Astrocyte (in vitro differentiated cells and primary cell): Measurements from ENCODE around the gene GABBR2. TPM values are rescaled to one million over a fixed set of nuclear protein-coding genes. Genes with fewer than 3 reads are reported as not detected.

Experiments used
- DNase-seq: peaks from one replicate; pipeline ENCODE4 v3.0.0-alpha.2; 2010; ENCODE audit warnings: low read depth
- FAIRE-seq: peaks from 2 replicates; lab custom pipeline; 2011; peaks lifted over from hg19 to GRCh38; lab: Jason Lieb, UNC
- H2AFZ ChIP-seq: 2 replicates; pipeline ENCODE4 v1.6.0; 2012; ENCODE audit warnings: low read depth, low read length, inconsistent platforms
- H3K27ac ChIP-seq: 2 replicates; pipeline ENCODE4 v1.5.1; 2011; ENCODE audit warnings: low read depth, low read length, inconsistent platforms
- H3K27me3 ChIP-seq: 2 replicates; pipeline ENCODE4 v1.6.0; 2011; ENCODE audit warnings: low read length, inconsistent platforms; ENCODE audit not compliant: insufficient read depth
- H3K36me3 ChIP-seq: 2 replicates; pipeline ENCODE4 v1.5.1; 2011; ENCODE audit warnings: low read length, inconsistent platforms; ENCODE audit not compliant: insufficient read depth
- H3K4me1 ChIP-seq: 2 replicates; pipeline ENCODE4 v1.5.1; 2011; ENCODE audit warnings: low read length, inconsistent platforms; ENCODE audit not compliant: insufficient read depth
- H3K4me2 ChIP-seq: 2 replicates; pipeline ENCODE4 v1.6.0; 2012; ENCODE audit warnings: low read length, inconsistent platforms
- H3K4me3 ChIP-seq: 2 replicates; pipeline ENCODE4 v1.5.1; 2011; ENCODE audit warnings: low read depth, mild to moderate bottlenecking, low read length, inconsistent platforms; ENCODE audit not compliant: insufficient read depth
- H3K79me2 ChIP-seq: 2 replicates; pipeline ENCODE4 v1.6.0; 2012; ENCODE audit warnings: mild to moderate bottlenecking, low read length, inconsistent platforms; ENCODE audit not compliant: insufficient read depth
- H3K9ac ChIP-seq: 2 replicates; pipeline ENCODE4 v1.6.0; 2012; ENCODE audit warnings: mild to moderate bottlenecking, low read length, inconsistent platforms
- H3K9me3 ChIP-seq: 2 replicates; pipeline ENCODE4 v1.5.1; 2012; ENCODE audit warnings: low read depth, mild to moderate bottlenecking, low read length, inconsistent platforms; ENCODE audit not compliant: insufficient read depth
- H4K20me1 ChIP-seq: 2 replicates; pipeline ENCODE4 v1.6.0; 2012; ENCODE audit warnings: low read length, inconsistent platforms; ENCODE audit not compliant: insufficient read depth
- H3K27ac Mint-ChIP-seq: one replicate; pipeline ENCODE4 v1.8.0; 2021; ENCODE audit warnings: mild to moderate bottlenecking, mixed read lengths; ENCODE audit not compliant: unreplicated experiment
- H3K27me3 Mint-ChIP-seq: one replicate; pipeline ENCODE4 v1.8.0; 2021; ENCODE audit warnings: low read depth, mixed read lengths; ENCODE audit not compliant: unreplicated experiment
- H3K36me3 Mint-ChIP-seq: one replicate; pipeline ENCODE4 v1.8.0; 2021; ENCODE audit warnings: low read depth, mixed read lengths; ENCODE audit not compliant: unreplicated experiment
- H3K4me1 Mint-ChIP-seq: one replicate; pipeline ENCODE4 v1.8.0; 2021; ENCODE audit warnings: low read depth, mixed read lengths; ENCODE audit not compliant: unreplicated experiment
- H3K4me3 Mint-ChIP-seq: one replicate; pipeline ENCODE4 v1.8.0; 2021; ENCODE audit warnings: mild to moderate bottlenecking, moderate library complexity, mixed read lengths; ENCODE audit not compliant: unreplicated experiment
- H3K9me3 Mint-ChIP-seq: one replicate; pipeline ENCODE4 v1.8.0; 2021; ENCODE audit warnings: mild to moderate bottlenecking, mixed read lengths; ENCODE audit not compliant: unreplicated experiment
- CTCF ChIP-seq: IDR thresholded peaks from 2 replicates; pipeline ENCODE4 v1.5.1; 2011; ENCODE audit warnings: low read depth, mild to moderate bottlenecking, inconsistent platforms, low read length, moderate library complexity; ENCODE audit not compliant: insufficient read depth
- EZH2 ChIP-seq: IDR thresholded peaks from 2 replicates; pipeline ENCODE4 v1.6.1; 2012; ENCODE audit warnings: mild to moderate bottlenecking, low read length, inconsistent platforms; ENCODE audit not compliant: insufficient read depth
- total RNA-seq: library from RNA; stranded (reverse); gene quantifications from 2 replicates; pipeline ENCODE4 v1.2.1, GENCODE V29; 2021

GABBR2 gene
- total RNA-seq, 1 donor from 2014 or later, result 2.0 TPM

GRCh38 chr9:98597236-98597771 is 111.4 kb downstream of the GABBR2 start:
- Histone ChIP-seq H3K4me2 (no peak overlapping the region), H4K20me1 (no peaks in the 10 kb centered on the region), H3K36me3 (no peaks in the 10 kb centered on the region), H3K27me3 (peaks cover 2% of the 10 kb centered on the region), H3K4me3 (no peak overlapping the region), H3K9ac (no peak overlapping the region), H3K27ac (no peak overlapping the region), H3K79me2 (no peaks in the 10 kb centered on the region), H3K9me3 (no peaks in the 10 kb centered on the region), H3K4me1 (no peaks in the 10 kb centered on the region), H2AFZ (no peak overlapping the region)
- TF ChIP-seq EZH2, result no peak
- TF ChIP-seq CTCF, result no peak
- peak; percentile 46 for DNase-seq
- H3K36me3 Mint-ChIP-seq, result no peaks in the 10 kb centered on the region
- H3K4me1 Mint-ChIP-seq, result no peaks in the 10 kb centered on the region
- H3K27me3 Mint-ChIP-seq, result peaks cover 57% of the 10 kb centered on the region
- FAIRE-seq, result no peak
- no peaks in the 10 kb centered on the region for H3K9me3 Mint-ChIP-seq
- no peak overlapping the region for H3K4me3 Mint-ChIP-seq
- H3K27ac Mint-ChIP-seq, result no peak overlapping the region

DNA sequence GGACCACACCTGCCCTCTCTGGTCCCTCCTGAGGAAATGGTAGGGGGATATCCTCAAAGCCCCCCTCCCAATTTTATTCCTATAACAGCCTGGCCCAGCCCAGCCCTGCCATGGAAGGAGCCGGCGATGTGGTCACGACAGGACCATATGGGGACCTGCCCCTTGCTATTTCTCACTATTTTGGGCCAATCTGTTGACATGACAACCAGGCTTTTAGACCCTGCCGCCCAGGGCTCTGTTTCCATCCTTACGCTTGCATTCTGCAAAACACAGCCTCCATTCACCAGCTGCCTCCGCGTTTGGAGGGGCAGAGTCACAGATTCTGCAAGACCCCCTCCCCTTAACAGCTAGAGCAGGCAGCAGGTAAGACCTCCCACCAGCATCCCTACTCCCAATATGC is 112.2 kb downstream of the GABBR2 start:
- FAIRE-seq (no peak), DNase-seq (no peak)
- Histone ChIP-seq H3K4me3 (no peak overlapping the region), H3K9me3 (no peaks in the 10 kb centered on the region), H3K4me2 (no peak overlapping the region), H3K4me1 (no peaks in the 10 kb centered on the region), H4K20me1 (no peaks in the 10 kb centered on the region), H3K27me3 (peaks cover 2% of the 10 kb centered on the region), H3K79me2 (no peaks in the 10 kb centered on the region), H2AFZ (no peak overlapping the region), H3K9ac (no peak overlapping the region), H3K27ac (no peak overlapping the region), H3K36me3 (no peaks in the 10 kb centered on the region)
- Mint-ChIP-seq H3K27me3 (peaks cover 63% of the 10 kb centered on the region), H3K36me3 (no peaks in the 10 kb centered on the region), H3K4me3 (no peak overlapping the region), H3K4me1 (no peaks in the 10 kb centered on the region), H3K9me3 (peaks cover under 1% of the 10 kb centered on the region), H3K27ac (no peak overlapping the region)
- TF ChIP-seq CTCF (no peak), EZH2 (no peak)

DNA sequence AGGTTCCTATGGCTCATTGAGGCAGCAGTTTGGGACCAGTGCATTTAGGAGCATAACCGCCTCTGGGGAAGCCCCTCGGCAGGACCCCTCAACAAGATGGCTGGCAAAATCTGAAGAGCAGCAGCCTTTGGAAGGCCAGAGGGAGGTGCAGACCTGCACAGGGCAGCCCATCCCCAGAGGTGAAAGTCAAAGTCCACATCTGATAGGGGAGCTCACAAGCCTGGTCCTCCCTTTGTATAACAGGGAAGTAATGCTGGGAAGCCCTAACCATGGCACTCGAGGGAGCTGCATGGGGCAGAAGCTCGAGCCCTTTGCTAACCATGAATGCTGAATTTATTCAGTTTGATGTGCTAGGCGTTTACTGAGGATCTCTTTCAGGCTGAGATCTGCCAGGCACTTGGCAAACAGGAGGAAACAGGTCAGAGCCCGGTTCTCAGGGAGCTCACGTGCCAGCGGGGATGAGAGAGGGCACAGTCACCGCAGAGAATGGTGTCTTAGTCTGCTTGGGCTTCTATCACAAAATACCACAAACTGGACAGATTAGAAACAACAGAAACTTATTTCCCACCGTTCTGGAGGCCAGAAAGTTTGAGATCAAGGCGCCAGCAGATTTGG is 114.1 kb downstream of the GABBR2 start:
- Histone ChIP-seq H3K36me3 (no peaks in the 10 kb centered on the region), H4K20me1 (no peaks in the 10 kb centered on the region), H2AFZ (no peak overlapping the region), H3K4me3 (no peak overlapping the region), H3K79me2 (no peaks in the 10 kb centered on the region), H3K9me3 (no peaks in the 10 kb centered on the region), H3K27me3 (peaks cover 8% of the 10 kb centered on the region), H3K4me2 (no peak overlapping the region), H3K9ac (no peak overlapping the region), H3K4me1 (no peaks in the 10 kb centered on the region), H3K27ac (no peak overlapping the region)
- no peaks in the 10 kb centered on the region for H3K36me3 Mint-ChIP-seq
- H3K27ac Mint-ChIP-seq, result no peak overlapping the region
- DNase-seq, result no peak
- H3K9me3 Mint-ChIP-seq, result peaks cover 3% of the 10 kb centered on the region
- no peak for TF ChIP-seq EZH2
- no peak for TF ChIP-seq CTCF
- FAIRE-seq, result no peak
- peaks cover 69% of the 10 kb centered on the region for H3K27me3 Mint-ChIP-seq
- no peaks in the 10 kb centered on the region for H3K4me1 Mint-ChIP-seq
- H3K4me3 Mint-ChIP-seq, result no peak overlapping the region
